ENCODE results near the gene GRM8. TPM values are rescaled to one million over a fixed set of nuclear protein-coding genes. Genes with fewer than 3 reads are reported as not detected.

Gene GRM8
- polyA plus RNA-seq, 1 donor, result 0.04 TPM

DNA sequence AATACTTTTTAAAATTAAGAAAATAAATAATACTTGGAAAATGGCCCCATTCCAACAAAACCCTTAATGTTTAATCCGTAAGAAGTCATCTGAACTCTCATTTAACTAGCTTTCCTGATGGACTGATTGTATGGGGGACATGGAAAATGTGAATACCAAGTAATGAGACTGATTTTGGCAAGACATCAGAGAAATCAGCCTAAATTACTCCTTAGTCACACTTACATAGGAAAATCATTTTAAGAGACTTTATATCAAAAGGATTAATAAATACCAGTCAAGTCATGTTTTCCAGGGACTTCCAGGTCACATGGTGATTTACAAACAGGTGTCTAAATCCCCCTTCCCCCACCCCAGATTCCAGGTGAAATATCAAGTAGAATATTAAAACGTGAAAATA is 58.2 kb downstream of the GRM8 start:
- DNase-seq, result no peak
- H3K9me3 ChIP-seq (ENCODE audit: control insufficient read depth, low read depth, low read length), result no peaks in the 10 kb centered on the region
- H3K36me3 ChIP-seq (ENCODE audit: control insufficient read depth, insufficient read depth, low read length), result no peaks in the 10 kb centered on the region
- H3K4me1 ChIP-seq (ENCODE audit: control insufficient read depth, insufficient read depth, low read length), result no peaks in the 10 kb centered on the region
- no peak overlapping the region for H3K27ac ChIP-seq (ENCODE audit: low read length)
- H3K27me3 ChIP-seq (ENCODE audit: control insufficient read depth, insufficient read depth, low read length), result no peaks in the 10 kb centered on the region
- WGBS (ENCODE audit: insufficient coverage, low lambda C conversion rate), result 80% methylated on average over 1 of the region's 2 CpGs
- no peak overlapping the region for H3K4me3 ChIP-seq (ENCODE audit: low read length)

DNA sequence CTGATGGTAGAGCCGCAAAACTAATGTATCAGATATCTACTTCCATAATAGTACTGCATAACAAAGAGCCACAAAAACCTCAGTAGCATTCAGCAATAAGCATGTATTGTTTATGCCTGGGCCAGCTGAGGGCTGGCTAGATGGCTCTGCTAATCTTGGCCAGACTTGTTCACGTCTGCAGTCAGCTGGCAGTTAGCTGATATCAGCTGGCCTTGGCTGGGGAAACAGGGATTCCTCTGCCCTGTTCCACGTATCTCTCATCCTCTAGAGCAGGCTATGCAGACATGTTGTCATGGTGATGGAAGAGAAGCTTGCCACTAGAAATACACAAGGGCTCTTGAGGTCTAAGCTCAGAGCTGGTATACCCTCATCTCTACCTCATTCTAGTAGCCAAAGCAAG is 62.9 kb downstream of the GRM8 start:
- H3K36me3 ChIP-seq (ENCODE audit: control insufficient read depth, insufficient read depth, low read length), result no peaks in the 10 kb centered on the region
- DNase-seq, result no peak
- no peaks in the 10 kb centered on the region for H3K27me3 ChIP-seq (ENCODE audit: control insufficient read depth, insufficient read depth, low read length)
- no peak overlapping the region for H3K27ac ChIP-seq (ENCODE audit: low read length)
- H3K9me3 ChIP-seq (ENCODE audit: control insufficient read depth, low read depth, low read length), result no peaks in the 10 kb centered on the region
- 100% methylated on average over 1 of the region's 3 CpGs for WGBS (ENCODE audit: insufficient coverage, low lambda C conversion rate)
- no peak overlapping the region for H3K4me3 ChIP-seq (ENCODE audit: low read length)
- no peaks in the 10 kb centered on the region for H3K4me1 ChIP-seq (ENCODE audit: control insufficient read depth, insufficient read depth, low read length)

DNA sequence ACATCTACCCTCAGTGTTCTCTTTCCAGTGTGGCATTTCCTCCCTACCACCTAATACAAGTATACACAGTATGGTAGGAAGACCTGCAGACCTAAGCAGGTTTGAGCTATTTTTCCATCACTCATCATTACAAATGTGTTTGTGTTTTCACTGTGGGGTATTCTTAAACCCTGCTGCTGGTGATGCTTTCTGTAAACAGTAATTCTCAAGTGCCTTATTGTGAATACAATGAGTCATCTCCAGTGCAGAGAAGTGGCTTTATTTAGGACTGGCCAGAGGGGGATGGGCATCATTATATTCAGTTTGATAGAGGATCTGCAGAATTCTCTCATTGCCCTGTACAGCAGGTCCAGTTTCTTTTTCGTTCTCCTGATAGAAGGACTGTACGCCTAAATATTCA is 63.7 kb downstream of the GRM8 start:
- no peaks in the 10 kb centered on the region for H3K27me3 ChIP-seq (ENCODE audit: control insufficient read depth, insufficient read depth, low read length)
- DNase-seq, result no peak
- no peaks in the 10 kb centered on the region for H3K9me3 ChIP-seq (ENCODE audit: control insufficient read depth, low read depth, low read length)
- no peaks in the 10 kb centered on the region for H3K36me3 ChIP-seq (ENCODE audit: control insufficient read depth, insufficient read depth, low read length)
- H3K4me1 ChIP-seq (ENCODE audit: control insufficient read depth, insufficient read depth, low read length), result no peaks in the 10 kb centered on the region
- no peak overlapping the region for H3K4me3 ChIP-seq (ENCODE audit: low read length)
- 100% methylated on average over 1 of the region's 2 CpGs for WGBS (ENCODE audit: insufficient coverage, low lambda C conversion rate)
- H3K27ac ChIP-seq (ENCODE audit: low read length), result no peak overlapping the region

DNA sequence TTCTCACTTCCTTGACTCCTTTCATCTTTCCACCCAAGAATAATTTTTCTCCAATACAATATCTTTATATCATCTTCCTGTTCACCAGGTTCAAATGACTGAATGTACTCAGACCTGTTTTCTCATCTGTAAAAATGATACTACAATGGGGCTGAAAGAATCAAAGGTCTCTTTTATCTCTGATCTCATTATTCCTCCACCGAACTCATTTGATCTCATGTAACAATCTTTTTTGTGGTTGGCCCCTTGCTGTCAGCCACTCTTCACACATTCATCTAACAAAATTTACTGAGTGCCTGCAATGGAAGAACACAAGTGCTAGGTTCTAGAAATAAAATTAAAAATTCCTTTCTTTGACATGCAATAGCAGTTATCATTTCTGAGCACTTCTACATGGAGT is 65.0 kb downstream of the GRM8 start:
- no peak for DNase-seq
- no peak overlapping the region for H3K4me3 ChIP-seq (ENCODE audit: low read length)
- WGBS (ENCODE audit: insufficient coverage, low lambda C conversion rate), result 100% methylated on average over 1 of the region's 1 CpG
- no peaks in the 10 kb centered on the region for H3K27me3 ChIP-seq (ENCODE audit: control insufficient read depth, insufficient read depth, low read length)
- H3K9me3 ChIP-seq (ENCODE audit: control insufficient read depth, low read depth, low read length), result no peaks in the 10 kb centered on the region
- no peaks in the 10 kb centered on the region for H3K4me1 ChIP-seq (ENCODE audit: control insufficient read depth, insufficient read depth, low read length)
- no peaks in the 10 kb centered on the region for H3K36me3 ChIP-seq (ENCODE audit: control insufficient read depth, insufficient read depth, low read length)
- no peak overlapping the region for H3K27ac ChIP-seq (ENCODE audit: low read length)

DNA sequence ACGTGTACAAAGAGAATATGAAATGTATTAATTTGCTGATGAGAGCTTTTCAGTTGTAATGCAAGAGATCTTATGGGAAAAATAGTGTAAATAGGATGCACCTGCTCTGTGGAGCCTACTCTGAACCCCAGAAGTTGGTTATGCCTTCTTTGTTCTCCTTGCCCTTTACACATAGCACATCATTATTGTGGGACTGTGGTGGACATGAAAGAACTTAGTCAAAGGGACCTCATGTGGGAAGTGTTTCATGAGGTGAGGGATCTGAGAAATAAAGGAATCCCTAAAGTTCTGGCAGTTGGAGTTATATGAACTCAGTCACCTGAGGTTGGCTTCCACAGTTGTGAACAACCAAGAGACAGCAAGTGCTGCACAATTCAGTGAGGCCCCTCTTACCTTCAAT is 66.1 kb downstream of the GRM8 start:
- DNase-seq, result no peak

DNA sequence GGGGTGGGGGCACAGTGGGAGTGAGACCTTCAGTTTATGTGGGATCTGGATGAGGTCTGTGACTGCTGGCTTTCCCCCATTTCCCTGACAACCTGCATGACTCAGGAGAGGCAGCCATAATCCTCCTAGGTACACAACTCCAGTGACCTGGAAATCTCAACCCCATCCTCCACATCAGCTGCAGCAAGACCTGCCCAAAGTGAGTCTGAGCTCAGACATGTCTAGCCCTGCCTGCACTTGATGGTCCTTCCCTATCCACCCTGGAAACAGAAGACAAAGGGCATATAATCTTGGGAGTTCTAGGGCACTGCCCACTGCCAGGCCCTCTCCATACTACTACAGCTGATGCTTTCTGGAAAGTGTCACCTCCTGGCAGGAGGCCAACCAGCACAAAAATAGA is 75.6 kb downstream of the GRM8 start:
- Histone ChIP-seq H3K9me3 (ENCODE audit: control insufficient read depth, low read depth, low read length) (no peaks in the 10 kb centered on the region), H3K4me3 (ENCODE audit: low read length) (no peak overlapping the region), H3K27me3 (ENCODE audit: control insufficient read depth, insufficient read depth, low read length) (no peaks in the 10 kb centered on the region), H3K36me3 (ENCODE audit: control insufficient read depth, insufficient read depth, low read length) (no peaks in the 10 kb centered on the region), H3K27ac (ENCODE audit: low read length) (no peak overlapping the region), H3K4me1 (ENCODE audit: control insufficient read depth, insufficient read depth, low read length) (no peaks in the 10 kb centered on the region)
- DNase-seq, result no peak

More for the DNA sequence above, 66.1 kb downstream of the GRM8 start:
- Histone ChIP-seq H3K4me1 (ENCODE audit: control insufficient read depth, insufficient read depth, low read length) (no peaks in the 10 kb centered on the region), H3K9me3 (ENCODE audit: control insufficient read depth, low read depth, low read length) (no peaks in the 10 kb centered on the region), H3K27ac (ENCODE audit: low read length) (no peak overlapping the region), H3K36me3 (ENCODE audit: control insufficient read depth, insufficient read depth, low read length) (no peaks in the 10 kb centered on the region), H3K4me3 (ENCODE audit: low read length) (no peak overlapping the region), H3K27me3 (ENCODE audit: control insufficient read depth, insufficient read depth, low read length) (no peaks in the 10 kb centered on the region)
- 63% methylated on average over 1 of the region's 1 CpG for WGBS (ENCODE audit: insufficient coverage, low lambda C conversion rate)

DNA sequence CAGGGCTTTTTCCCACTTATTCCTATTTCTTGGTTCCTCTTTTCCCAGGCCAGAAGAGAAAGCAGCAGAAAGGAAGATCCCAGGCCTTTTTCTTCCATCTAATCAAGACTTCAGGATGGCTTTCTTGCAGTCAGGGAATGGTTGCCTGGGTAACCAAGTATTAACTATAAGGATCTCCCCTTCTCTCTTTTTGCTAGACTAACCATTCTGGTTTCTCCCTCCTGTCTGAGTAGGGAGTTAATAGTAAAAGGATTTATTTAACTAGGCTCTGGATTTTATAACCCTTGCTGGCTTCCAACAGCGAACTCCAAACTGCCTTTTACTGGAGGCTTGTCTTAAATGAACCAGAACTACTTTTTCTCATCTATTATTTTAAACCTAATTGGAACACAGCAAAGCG is 90.4 kb downstream of the GRM8 start:
- no peak for DNase-seq
- WGBS (ENCODE audit: insufficient coverage, low lambda C conversion rate), result 52% methylated on average over 2 of the region's 2 CpGs
- H3K27ac ChIP-seq (ENCODE audit: low read length), result no peak overlapping the region
- H3K36me3 ChIP-seq (ENCODE audit: control insufficient read depth, insufficient read depth, low read length), result no peaks in the 10 kb centered on the region
- H3K4me3 ChIP-seq (ENCODE audit: low read length), result no peak overlapping the region
- no peaks in the 10 kb centered on the region for H3K4me1 ChIP-seq (ENCODE audit: control insufficient read depth, insufficient read depth, low read length)
- no peaks in the 10 kb centered on the region for H3K9me3 ChIP-seq (ENCODE audit: control insufficient read depth, low read depth, low read length)
- H3K27me3 ChIP-seq (ENCODE audit: control insufficient read depth, insufficient read depth, low read length), result no peaks in the 10 kb centered on the region

DNA sequence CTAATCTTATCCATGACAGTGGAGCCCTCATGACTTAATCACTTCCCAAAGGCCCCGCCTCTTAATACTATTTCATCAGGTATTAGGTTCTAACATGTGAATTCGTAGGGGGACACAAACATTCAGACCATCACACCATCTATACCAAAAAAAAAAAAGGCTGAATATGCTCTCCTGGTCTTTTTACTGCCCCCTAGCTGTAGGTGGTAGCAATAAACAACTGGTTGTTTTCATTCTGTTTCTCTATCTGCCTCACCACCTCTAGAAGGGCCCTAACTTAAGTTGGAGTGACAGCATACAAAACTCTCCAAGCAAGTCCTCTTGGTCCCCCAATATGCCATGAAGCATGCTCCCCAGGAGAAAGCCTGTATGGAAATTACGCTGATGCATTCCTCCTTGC is 94.1 kb downstream of the GRM8 start:
- Histone ChIP-seq H3K4me3 (ENCODE audit: low read length) (no peak overlapping the region), H3K9me3 (ENCODE audit: control insufficient read depth, low read depth, low read length) (no peaks in the 10 kb centered on the region), H3K36me3 (ENCODE audit: control insufficient read depth, insufficient read depth, low read length) (no peaks in the 10 kb centered on the region), H3K27ac (ENCODE audit: low read length) (no peak overlapping the region), H3K4me1 (ENCODE audit: control insufficient read depth, insufficient read depth, low read length) (no peaks in the 10 kb centered on the region), H3K27me3 (ENCODE audit: control insufficient read depth, insufficient read depth, low read length) (no peaks in the 10 kb centered on the region)
- DNase-seq, result no peak
- WGBS (ENCODE audit: insufficient coverage, low lambda C conversion rate), result no CpG with 5 or more reads among the region's 3 CpGs

DNA sequence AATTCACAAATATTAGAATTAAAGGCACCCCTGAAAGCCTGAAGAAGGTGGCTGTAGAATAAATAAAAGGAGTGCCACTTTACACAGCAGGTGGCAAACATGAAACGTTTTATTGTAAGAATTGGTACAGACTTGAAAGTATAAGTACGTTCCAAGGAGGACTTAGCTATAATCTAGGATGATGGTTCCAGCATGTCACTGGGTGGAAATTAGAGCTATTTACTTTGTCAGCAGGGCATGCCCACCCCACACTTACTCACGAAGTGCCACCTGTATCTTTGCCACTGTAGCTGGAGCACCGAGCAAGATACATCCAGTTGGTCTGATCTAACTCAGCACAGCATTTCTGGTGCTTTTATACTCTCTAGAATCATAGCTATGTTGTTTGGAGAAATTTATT is 97.8 kb downstream of the GRM8 start:
- no peak for DNase-seq
- no CpG with 5 or more reads among the region's 4 CpGs for WGBS (ENCODE audit: insufficient coverage, low lambda C conversion rate)
- no peak overlapping the region for H3K4me3 ChIP-seq (ENCODE audit: low read length)
- no peaks in the 10 kb centered on the region for H3K27me3 ChIP-seq (ENCODE audit: control insufficient read depth, insufficient read depth, low read length)
- no peaks in the 10 kb centered on the region for H3K4me1 ChIP-seq (ENCODE audit: control insufficient read depth, insufficient read depth, low read length)
- H3K9me3 ChIP-seq (ENCODE audit: control insufficient read depth, low read depth, low read length), result no peaks in the 10 kb centered on the region
- H3K27ac ChIP-seq (ENCODE audit: low read length), result no peak overlapping the region
- H3K36me3 ChIP-seq (ENCODE audit: control insufficient read depth, insufficient read depth, low read length), result no peaks in the 10 kb centered on the region

DNA sequence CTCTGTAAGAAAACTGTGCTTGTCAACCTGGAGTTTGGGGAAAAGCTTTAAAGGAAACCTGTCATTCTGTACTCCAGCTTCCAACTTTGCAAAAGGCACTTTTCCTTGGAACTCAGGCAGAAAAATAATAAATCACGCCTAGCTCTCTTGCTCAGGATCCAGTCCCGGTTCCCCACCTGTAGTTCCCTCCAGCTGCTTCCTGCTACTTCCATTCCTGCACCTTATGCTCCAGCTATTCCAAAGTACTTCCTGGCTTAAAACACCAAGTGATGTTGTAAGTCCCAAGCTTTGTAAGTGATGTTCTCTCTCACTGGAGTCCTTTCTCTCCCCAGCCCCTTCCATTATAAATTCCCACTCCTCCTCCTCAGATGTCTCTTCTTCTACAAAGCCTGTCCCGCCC is 98.6 kb downstream of the GRM8 start:
- WGBS (ENCODE audit: insufficient coverage, low lambda C conversion rate), result no CpG with 5 or more reads among the region's 3 CpGs
- H3K4me1 ChIP-seq (ENCODE audit: control insufficient read depth, insufficient read depth, low read length), result no peaks in the 10 kb centered on the region

DNA sequence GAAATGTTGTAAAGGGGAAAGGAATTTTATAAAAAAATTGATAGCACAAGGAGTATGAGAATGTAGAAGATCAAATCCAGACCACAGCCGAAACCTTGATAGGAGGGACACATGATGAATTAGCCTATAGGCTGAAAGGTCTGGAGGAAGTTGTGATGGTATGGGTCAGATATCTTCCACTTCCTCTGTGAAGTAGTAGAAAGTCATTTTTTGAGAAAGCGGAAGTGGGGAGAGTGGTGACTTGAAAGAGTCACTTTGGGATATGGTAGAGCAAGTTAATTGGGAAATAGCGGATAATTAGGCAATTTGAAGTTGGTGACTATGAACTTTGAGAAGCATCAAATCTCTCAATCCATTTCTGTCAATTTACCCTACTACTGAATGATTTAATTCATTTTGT is 99.4 kb downstream of the GRM8 start:
- no peak for DNase-seq
- Histone ChIP-seq H3K9me3 (ENCODE audit: control insufficient read depth, low read depth, low read length) (no peaks in the 10 kb centered on the region), H3K4me3 (ENCODE audit: low read length) (no peak overlapping the region), H3K36me3 (ENCODE audit: control insufficient read depth, insufficient read depth, low read length) (no peaks in the 10 kb centered on the region), H3K27me3 (ENCODE audit: control insufficient read depth, insufficient read depth, low read length) (no peaks in the 10 kb centered on the region), H3K27ac (ENCODE audit: low read length) (no peak overlapping the region), H3K4me1 (ENCODE audit: control insufficient read depth, insufficient read depth, low read length) (no peaks in the 10 kb centered on the region)
- 97% methylated on average over 3 of the region's 3 CpGs for WGBS (ENCODE audit: insufficient coverage, low lambda C conversion rate)

More for the DNA sequence above, 98.6 kb downstream of the GRM8 start:
- no peak overlapping the region for H3K4me3 ChIP-seq (ENCODE audit: low read length)
- no peak overlapping the region for H3K27ac ChIP-seq (ENCODE audit: low read length)
- no peaks in the 10 kb centered on the region for H3K36me3 ChIP-seq (ENCODE audit: control insufficient read depth, insufficient read depth, low read length)
- no peak for DNase-seq
- no peaks in the 10 kb centered on the region for H3K27me3 ChIP-seq (ENCODE audit: control insufficient read depth, insufficient read depth, low read length)
- H3K9me3 ChIP-seq (ENCODE audit: control insufficient read depth, low read depth, low read length), result no peaks in the 10 kb centered on the region
